PFSK-1 (cell line): ENCODE measurements around the gene CD52.

ENCODE experiments used
- FOXP2 ChIP-seq: optimal IDR thresholded peaks from 2 replicates; pipeline ENCODE3; 2011; ENCODE audit warnings: borderline replicate concordance, control low read depth, inconsistent platforms; ENCODE audit not compliant: insufficient read depth; ENCODE audit errors: extremely low read length, extremely low read depth
- POLR2AphosphoS5 ChIP-seq: IDR thresholded peaks from 2 replicates; pipeline ENCODE4 v1.6.1; 2012; ENCODE audit warnings: low read depth, mild to moderate bottlenecking, control low read depth, low read length, moderate library complexity
- SIN3A ChIP-seq: IDR thresholded peaks from 2 replicates; pipeline ENCODE4 v1.6.1; 2012; ENCODE audit warnings: mild to moderate bottlenecking, low read length, moderate library complexity, borderline replicate concordance; ENCODE audit not compliant: insufficient read depth
- TAF1 ChIP-seq: IDR thresholded peaks from 2 replicates; pipeline ENCODE4 v1.6.1; 2012; ENCODE audit warnings: low read length, control low read depth, borderline replicate concordance; ENCODE audit not compliant: insufficient read depth
- TF ChIP-seq, protein P1 (sequence below), 2 experiments: IDR thresholded peaks; 2 replicates each; pipeline versions ENCODE4 v1.6.1 to v1.8.0; 2011 to 2012; ENCODE audit warnings: low read depth in 2 of 2, low read length in 2 of 2, control low read depth in 1 of 2, inconsistent platforms in 1 of 2, mild to moderate bottlenecking in 1 of 2, moderate library complexity in 1 of 2; ENCODE audit not compliant: insufficient read depth in 1 of 2

Gene CD52

DNA sequence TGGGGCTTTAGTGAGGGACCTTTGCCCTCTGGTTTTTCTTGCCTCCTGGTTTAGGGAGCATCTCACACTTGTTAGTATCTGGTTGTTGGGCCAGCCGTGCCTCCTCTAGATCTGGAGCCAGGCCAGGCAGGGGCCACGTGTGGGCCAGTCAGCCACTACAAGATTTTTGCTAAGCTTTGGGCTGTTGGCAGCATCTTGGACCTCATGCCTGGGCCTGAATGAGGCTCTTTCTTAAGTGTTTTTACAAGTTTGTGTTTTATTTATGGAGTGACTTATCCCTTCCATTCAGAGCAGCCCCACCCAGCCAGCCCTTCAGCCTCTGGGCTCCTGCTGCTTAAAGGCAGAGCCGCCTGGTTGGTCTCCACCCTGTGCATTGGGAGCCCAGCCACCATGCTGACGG is 39.5 kb upstream of the CD52 start:
- TF ChIP-seq SIN3A (no peak), FOXP2 (no peak), TAF1 (no peak), POLR2AphosphoS5 (no peak)
- TF ChIP-seq, protein P1, sequence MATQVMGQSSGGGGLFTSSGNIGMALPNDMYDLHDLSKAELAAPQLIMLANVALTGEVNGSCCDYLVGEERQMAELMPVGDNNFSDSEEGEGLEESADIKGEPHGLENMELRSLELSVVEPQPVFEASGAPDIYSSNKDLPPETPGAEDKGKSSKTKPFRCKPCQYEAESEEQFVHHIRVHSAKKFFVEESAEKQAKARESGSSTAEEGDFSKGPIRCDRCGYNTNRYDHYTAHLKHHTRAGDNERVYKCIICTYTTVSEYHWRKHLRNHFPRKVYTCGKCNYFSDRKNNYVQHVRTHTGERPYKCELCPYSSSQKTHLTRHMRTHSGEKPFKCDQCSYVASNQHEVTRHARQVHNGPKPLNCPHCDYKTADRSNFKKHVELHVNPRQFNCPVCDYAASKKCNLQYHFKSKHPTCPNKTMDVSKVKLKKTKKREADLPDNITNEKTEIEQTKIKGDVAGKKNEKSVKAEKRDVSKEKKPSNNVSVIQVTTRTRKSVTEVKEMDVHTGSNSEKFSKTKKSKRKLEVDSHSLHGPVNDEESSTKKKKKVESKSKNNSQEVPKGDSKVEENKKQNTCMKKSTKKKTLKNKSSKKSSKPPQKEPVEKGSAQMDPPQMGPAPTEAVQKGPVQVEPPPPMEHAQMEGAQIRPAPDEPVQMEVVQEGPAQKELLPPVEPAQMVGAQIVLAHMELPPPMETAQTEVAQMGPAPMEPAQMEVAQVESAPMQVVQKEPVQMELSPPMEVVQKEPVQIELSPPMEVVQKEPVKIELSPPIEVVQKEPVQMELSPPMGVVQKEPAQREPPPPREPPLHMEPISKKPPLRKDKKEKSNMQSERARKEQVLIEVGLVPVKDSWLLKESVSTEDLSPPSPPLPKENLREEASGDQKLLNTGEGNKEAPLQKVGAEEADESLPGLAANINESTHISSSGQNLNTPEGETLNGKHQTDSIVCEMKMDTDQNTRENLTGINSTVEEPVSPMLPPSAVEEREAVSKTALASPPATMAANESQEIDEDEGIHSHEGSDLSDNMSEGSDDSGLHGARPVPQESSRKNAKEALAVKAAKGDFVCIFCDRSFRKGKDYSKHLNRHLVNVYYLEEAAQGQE (IDR thresholded peaks at IDR 0.05; ENCODE audit: insufficient read depth in 1 of 2, low read depth in 2 of 2, low read length in 2 of 2) = no peak

DNA sequence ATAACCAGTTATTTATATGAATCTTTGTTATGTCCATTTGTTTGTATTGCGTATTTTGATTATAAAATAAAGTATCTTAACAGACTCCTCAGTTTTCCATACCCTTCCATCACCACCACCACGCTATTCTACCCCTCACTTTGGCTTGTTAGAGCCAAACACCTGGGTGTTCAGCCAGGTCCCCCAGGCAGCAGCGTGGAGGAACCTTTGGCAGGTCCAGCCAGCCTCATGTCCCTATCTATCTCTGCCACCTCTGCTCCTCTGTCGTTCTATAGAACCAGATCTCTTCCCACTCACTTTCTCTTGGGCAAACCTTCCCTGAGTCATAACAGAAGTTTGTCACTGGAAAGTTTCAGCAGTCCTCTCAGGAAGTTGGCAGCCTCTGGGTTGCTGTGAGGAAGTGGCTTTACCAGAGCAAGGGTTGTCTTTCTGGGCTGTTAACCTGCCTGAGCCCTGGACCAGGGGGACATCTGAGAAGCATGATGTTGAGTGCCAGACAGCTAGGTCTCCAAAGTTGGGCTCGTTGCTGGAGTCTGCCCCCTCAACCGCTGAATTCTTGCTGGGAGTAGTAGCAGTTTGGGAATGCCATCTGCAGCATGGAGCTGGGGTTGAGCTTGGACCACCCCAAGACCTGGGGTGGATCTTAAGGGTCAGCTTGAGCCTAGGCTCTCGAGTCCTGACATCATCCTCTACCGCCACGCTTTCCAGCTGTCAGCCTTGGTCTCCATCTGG is 38.9 kb upstream of the CD52 start:
- TF ChIP-seq TAF1 = no peak

DNA sequence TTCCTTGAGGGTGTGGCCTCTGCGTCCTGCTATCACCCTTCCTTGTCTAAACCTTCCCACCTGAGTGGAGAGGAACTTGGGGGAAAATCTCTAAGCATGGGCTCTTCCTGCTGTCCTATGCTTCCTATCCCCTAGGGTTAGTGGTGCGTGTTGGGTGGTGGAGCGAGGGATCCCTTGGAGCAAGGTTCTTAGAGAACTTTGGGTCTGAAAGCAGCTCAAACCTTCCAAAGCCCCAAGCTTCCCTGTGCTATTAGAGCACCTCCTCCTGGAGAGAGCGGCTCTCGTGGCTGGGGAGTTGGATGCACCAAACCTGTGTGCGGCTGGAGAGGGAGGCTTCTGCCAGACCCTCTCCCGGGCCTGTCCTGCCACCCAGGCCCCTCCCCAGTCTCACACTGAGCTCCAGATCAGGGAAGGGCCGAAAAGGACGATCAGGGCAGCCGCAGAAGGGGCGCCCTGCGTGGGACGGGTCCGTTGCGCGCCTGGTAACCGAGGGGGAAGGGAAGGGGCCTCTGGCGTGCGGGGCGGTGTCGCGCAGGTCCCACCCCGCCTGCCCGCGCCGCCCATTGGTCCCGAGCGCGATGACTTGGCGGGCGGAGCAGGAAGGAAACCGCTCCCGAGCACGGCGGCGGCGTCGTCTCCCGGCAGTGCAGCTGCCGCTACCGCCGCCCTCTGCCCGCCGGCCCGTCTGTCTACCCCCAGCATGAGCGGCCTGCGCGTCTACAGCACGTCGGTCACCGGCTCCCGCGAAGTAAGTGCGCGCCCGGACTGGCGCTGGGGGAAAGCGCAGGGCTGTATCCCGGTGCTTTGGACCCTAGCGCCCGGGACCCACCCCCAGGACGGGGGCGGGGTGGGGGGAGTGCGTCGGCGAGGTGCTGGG is 38.1 kb upstream of the CD52 start, which contains the start of gene SH3BGRL3:
Gene SH3BGRL3, plus strand, starts transcription at position 631 of the 877 bp plus-strand sequence. Its CDS starts 70 bp downstream, at position 701.
- TF ChIP-seq FOXP2 = peak; percentile 41
- TF ChIP-seq, protein P1 (IDR thresholded peaks at IDR 0.05; ENCODE audit: insufficient read depth in 1 of 2, low read depth in 2 of 2, low read length in 2 of 2) = no peak
- TF ChIP-seq POLR2AphosphoS5 = peak; percentile 90
- 0 out of 2 replicates have a peak, but pooled peaks have one; percentile 8 for TF ChIP-seq SIN3A
- TF ChIP-seq TAF1 = no peak

DNA sequence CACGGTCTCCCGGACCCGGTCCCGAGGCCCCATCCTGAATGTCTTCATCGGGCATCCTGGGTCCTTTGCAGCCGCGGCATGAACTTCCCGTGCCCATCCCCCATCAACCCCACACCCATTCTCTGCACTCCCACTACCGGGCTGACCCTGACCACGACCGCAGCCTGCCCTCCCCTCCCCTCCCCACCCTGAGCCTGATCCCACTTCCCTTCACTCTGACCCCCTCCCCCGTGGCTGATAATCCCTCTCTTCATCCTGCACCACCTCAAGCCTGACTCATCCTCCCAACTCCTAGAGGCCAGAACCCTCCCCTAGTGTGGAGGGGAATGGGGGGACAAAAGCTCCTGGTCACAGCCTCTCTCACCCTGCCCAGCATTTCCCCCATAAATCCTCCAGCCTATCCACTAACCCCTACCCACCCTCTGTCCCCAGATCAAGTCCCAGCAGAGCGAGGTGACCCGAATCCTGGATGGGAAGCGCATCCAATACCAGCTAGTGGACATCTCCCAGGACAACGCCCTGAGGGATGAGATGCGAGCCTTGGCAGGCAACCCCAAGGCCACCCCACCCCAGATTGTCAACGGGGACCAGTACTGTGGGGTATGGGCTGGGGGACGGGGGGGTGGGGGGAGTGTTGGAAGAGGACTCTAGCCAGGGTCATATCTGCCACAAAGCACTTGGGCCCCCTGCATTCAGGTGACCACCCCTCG is 37.3 kb upstream of the CD52 start:
- TF ChIP-seq, protein P1 (IDR thresholded peaks at IDR 0.05; ENCODE audit: insufficient read depth in 1 of 2, low read depth in 2 of 2, low read length in 2 of 2) = no peak
- TF ChIP-seq SIN3A (no peak), FOXP2 (no peak), POLR2AphosphoS5 (no peak; the same call in 1 of the 2 replicates), TAF1 (no peak)
